HT1080 (cell line): ENCODE data around the gene KHDC1. TPM values are rescaled to one million over a fixed set of nuclear protein-coding genes. Genes with fewer than 3 reads are reported as not detected.

Experiments
- small RNA-seq: library from RNA; depleted of rRNA; stranded (forward); fragments of <200 nt; gene quantifications from one replicate; pipeline ENCODE3, GENCODE V24; 2014
- total RNA-seq: library from RNA; depleted of rRNA; stranded (reverse); fragments of >200 nt; shearing (Covaris generic); gene quantifications from 2 replicates; pipeline ENCODE4 v1.2.3, GENCODE V29; 2014; rRNA removed

The KHDC1 gene
- total RNA-seq, 1 experiment from 2014 or later, result 4.2 TPM

Small RNA genes within 50 kb of the gene (small RNA-seq; reads per million reads assigned to genes)
- gene RPSAP41, result not detected

Other genes with a start within 250 kb of the KHDC1 start
- gene KHDC1L, start 37.7 kb downstream of the KHDC1 start, total RNA-seq, result not detected in 2 replicates
- gene DPPA5, start 91.1 kb upstream of the KHDC1 start, total RNA-seq, result not detected in 2 replicates
- not detected in 2 replicates for gene KHDC3L, start 99.5 kb upstream of the KHDC1 start, total RNA-seq
- not detected in 2 replicates for gene OOEP, start 106.7 kb upstream of the KHDC1 start, total RNA-seq
- not detected in 2 replicates for gene DDX43, start 131.6 kb upstream of the KHDC1 start, total RNA-seq
- gene CGAS, start 189.1 kb upstream of the KHDC1 start, total RNA-seq, result 1.4 and 2.3 TPM in 2 replicates
- 24.9 and 26.3 TPM in 2 replicates for gene MTO1, start 198.5 kb upstream of the KHDC1 start, total RNA-seq